ENCODE results near the gene PNP.

PNP gene

GRCh38 chr14:20454516-20455354 lies 14.5 kb upstream of the PNP start, which contains the start of the genes APEX1 and OSGEP:
Gene APEX1, plus strand, starts transcription at chr14:20455226. Its CDS starts 420 bp downstream, at chr14:20455646.
Gene OSGEP, minus strand, starts transcription at chr14:20454812. Its CDS starts 129 bp downstream, at chr14:20454683.
- TF ChIP-seq POLR2AphosphoS5 (IDR thresholded peaks at IDR 0.05; ENCODE audit: low read depth, low read length), result peak; percentile 38; the same call in 1 of the 2 replicates
- TF ChIP-seq SIN3A (IDR thresholded peaks at IDR 0.05; ENCODE audit: borderline replicate concordance, insufficient read depth, low read length), result no peak

GRCh38 chr14:20455355-20456300 lies 13.6 kb upstream of the PNP start:
- TF ChIP-seq FOXP2 (optimal IDR thresholded peaks at IDR 0.05; ENCODE audit: borderline replicate concordance, extremely low read depth, extremely low read length, insufficient read depth) (no peak), TAF1 (IDR thresholded peaks at IDR 0.05; ENCODE audit: borderline replicate concordance, insufficient read depth, low read length) (no peak), REST (IDR thresholded peaks at IDR 0.05; ENCODE audit: insufficient read depth in 1 of 2, low read depth in 2 of 2, low read length in 2 of 2) (no peak)

- TF ChIP-seq POLR2AphosphoS5 (IDR thresholded peaks at IDR 0.05; ENCODE audit: low read depth, low read length) (no peak), REST (IDR thresholded peaks at IDR 0.05; ENCODE audit: insufficient read depth in 1 of 2, low read depth in 2 of 2, low read length in 2 of 2) (no peak), FOXP2 (optimal IDR thresholded peaks at IDR 0.05; ENCODE audit: borderline replicate concordance, extremely low read depth, extremely low read length, insufficient read depth) (no peak), TAF1 (IDR thresholded peaks at IDR 0.05; ENCODE audit: borderline replicate concordance, insufficient read depth, low read length) (no peak), SIN3A (IDR thresholded peaks at IDR 0.05; ENCODE audit: borderline replicate concordance, insufficient read depth, low read length) (no peak)
Measured at GRCh38 chr14:20456971-20457370, 12.2 kb upstream of the PNP start.

GRCh38 chr14:20458031-20458789 lies 11.0 kb upstream of the PNP start:
- TF ChIP-seq FOXP2 (optimal IDR thresholded peaks at IDR 0.05; ENCODE audit: borderline replicate concordance, extremely low read depth, extremely low read length, insufficient read depth) (no peak), POLR2AphosphoS5 (IDR thresholded peaks at IDR 0.05; ENCODE audit: low read depth, low read length) (no peak), REST (IDR thresholded peaks at IDR 0.05; ENCODE audit: insufficient read depth in 1 of 2, low read depth in 2 of 2, low read length in 2 of 2) (no peak), TAF1 (IDR thresholded peaks at IDR 0.05; ENCODE audit: borderline replicate concordance, insufficient read depth, low read length) (no peak)
